ENCODE measurements around the gene SMIM35. TPM values are rescaled to one million over a fixed set of nuclear protein-coding genes. Genes with fewer than 3 reads are reported as not detected.

Gene SMIM35
- total and polyA plus RNA-seq, 2 of the 13 experiments (the other 11 are each of a cell fraction or from before 2014, with no cell fraction given), result not detected

- FAIRE-seq, result no peak
These were observed 15.2 kb downstream of the SMIM35 start for GRCh38 chr11:118071416-118072030.

More at GRCh38 chr11:118071416-118072030, 15.2 kb downstream of the SMIM35 start:
- no peaks in the 10 kb centered on the region for H4K20me1 ChIP-seq (ENCODE audit: insufficient read depth, low read length)
- H3K4me1 ChIP-seq (ENCODE audit: insufficient read depth, low read length), result 0 out of 2 replicates have a peak, but pooled peaks cover under 1% of the 10 kb centered on the region
- BruUV-seq (replicated peaks), result no TSS peak
- no peak for TF ChIP-seq TFE3 (CRISPR knock-in tag; IDR thresholded peaks at IDR 0.05)
- TF ChIP-seq ZNF800 (CRISPR knock-in tag; IDR thresholded peaks at IDR 0.05), result no peak
- TF ChIP-seq ATF6 (CRISPR knock-in tag; conservative IDR thresholded peaks at IDR 0.05), result no peak
- TF ChIP-seq ZNF724P (CRISPR knock-in tag; IDR thresholded peaks at IDR 0.05; ENCODE audit: borderline replicate concordance), result no peak
- TF ChIP-seq SMAD9 (CRISPR knock-in tag; IDR thresholded peaks at IDR 0.05), result no peak
- no peak for TF ChIP-seq ZNF513 (CRISPR knock-in tag; conservative IDR thresholded peaks at IDR 0.05)
- no peak for TF ChIP-seq ZNF839 (CRISPR knock-in tag; IDR thresholded peaks at IDR 0.05; ENCODE audit: borderline replicate concordance)
- in situ Hi-C loops (cut with HindIII; ENCODE audit: extremely low pct_ligation_motif_present, low pct_unique_long_range_greater_than_20kb), result no loop called here
- H3K4me3 ChIP-seq (replicated peaks in 1 of 3; ENCODE audit: insufficient read depth in 1 of 3, low read depth in 2 of 3, low read length in 3 of 3), result no peak overlapping the region
- 39% methylated on average over 3 of the region's 3 CpGs for WGBS (ENCODE audit: low lambda C conversion rate)
- CTCF ChIA-PET (ENCODE audit: low intra/inter-chr PET ratio, low total read pairs), result no interaction called here
- peaks cover 0 to 22% of the 10 kb centered on the region in 2 experiments; a peak in 1 of 5 replicates for H3K27me3 ChIP-seq (ENCODE audit: control insufficient read depth in 1 of 2, insufficient read depth in 2 of 2, low read length in 2 of 2)
- POLR2A ChIA-PET, result no interaction called here
- no peaks in the 10 kb centered on the region for H3K9me3 ChIP-seq (ENCODE audit: low read length)
- H3K4me2 ChIP-seq (ENCODE audit: low read depth, low read length), result no peak overlapping the region
- no peak overlapping the region for H3K9ac ChIP-seq (ENCODE audit: insufficient read depth, low read depth, low read length)
- H3K79me2 ChIP-seq (ENCODE audit: insufficient read depth, low read length), result no peaks in the 10 kb centered on the region
- ATAC-seq, result no peak
- no peak overlapping the region for H2AFZ ChIP-seq (ENCODE audit: low read length)
- H3K27ac ChIP-seq (ENCODE audit: extremely low read length, insufficient read depth, low read length), result no peak overlapping the region
- intact Hi-C loops (cut with micrococcal nuclease; ENCODE audit: unreplicated experiment), result no loop called here
- no peaks in the 10 kb centered on the region for H3K36me3 ChIP-seq (replicated peaks in 1 of 2; ENCODE audit: control insufficient read depth in 1 of 2, insufficient read depth in 2 of 2, low read length in 2 of 2)
- DNase-seq (ENCODE audit: low spot score), result no peak
